ENCODE measurements around the gene GPR162.
"Not testable (repeated sequence)": the region's sequence is repeated elsewhere in the genome, so short reads cannot be mapped to it uniquely, and the experiment has no call there.

GPR162 gene

GRCh38 chr12:6854036-6854435, 32.4 kb downstream of the GPR162 start:
- FAIRE-seq, result no peak

GRCh38 chr12:6855322-6855721, 33.7 kb downstream of the GPR162 start:
- no peak for FAIRE-seq
- DNase-seq (ENCODE audit: low spot score), result no peak

More at GRCh38 chr12:6854036-6854435, 32.4 kb downstream of the GPR162 start:
- no peak for DNase-seq (ENCODE audit: low spot score)

GRCh38 chr12:6858799-6859198, 37.2 kb downstream of the GPR162 start:
- FAIRE-seq (no peak), DNase-seq (ENCODE audit: low spot score) (no peak)

- DNase-seq (ENCODE audit: low spot score) (no peak), FAIRE-seq (no peak)
Measured at GRCh38 chr12:6860116-6860515, 38.5 kb downstream of the GPR162 start.

GRCh38 chr12:6860942-6861341, 39.3 kb downstream of the GPR162 start:
- no peak for DNase-seq (ENCODE audit: low spot score)

GRCh38 chr12:6861391-6861790, 39.8 kb downstream of the GPR162 start:
- FAIRE-seq (no peak), DNase-seq (ENCODE audit: low spot score) (no peak)

More at GRCh38 chr12:6860942-6861341, 39.3 kb downstream of the GPR162 start:
- FAIRE-seq, result no peak

GRCh38 chr12:6863033-6863432, 41.4 kb downstream of the GPR162 start:
- no peak for FAIRE-seq
- DNase-seq (ENCODE audit: low spot score), result no peak

GRCh38 chr12:6863586-6864321, 42.1 kb downstream of the GPR162 start:
- DNase-seq (ENCODE audit: low spot score) (no peak), FAIRE-seq (no peak)

- not testable (repeated sequence) for FAIRE-seq
Measured at GRCh38 chr12:6865307-6865706, 43.7 kb downstream of the GPR162 start.

GRCh38 chr12:6866163-6866919, 44.7 kb downstream of the GPR162 start:
- DNase-seq (ENCODE audit: low spot score), result no peak
- no peak for FAIRE-seq

More at GRCh38 chr12:6865307-6865706, 43.7 kb downstream of the GPR162 start:
- DNase-seq (ENCODE audit: low spot score), result not testable (repeated sequence)

- FAIRE-seq, result no peak
Measured at GRCh38 chr12:6866920-6867412, 45.3 kb downstream of the GPR162 start.

GRCh38 chr12:6867413-6868210, 46.0 kb downstream of the GPR162 start, which contains the start of gene TPI1:
TSS of gene TPI1 (plus strand) at chr12:6867531. CDS start at chr12:6867567, 36 bp downstream.
- peak; percentile 73 for DNase-seq (ENCODE audit: low spot score)
- no peak for FAIRE-seq

More at GRCh38 chr12:6866920-6867412, 45.3 kb downstream of the GPR162 start:
- DNase-seq (ENCODE audit: low spot score), result no peak

GRCh38 chr12:6868211-6869048, 46.8 kb downstream of the GPR162 start:
- no peak for FAIRE-seq

GRCh38 chr12:6869049-6870021, 47.7 kb downstream of the GPR162 start:
- FAIRE-seq (no peak), DNase-seq (ENCODE audit: low spot score) (peak; percentile 67)

More at GRCh38 chr12:6868211-6869048, 46.8 kb downstream of the GPR162 start:
- no peak for DNase-seq (ENCODE audit: low spot score)

- not testable (repeated sequence) for DNase-seq (ENCODE audit: low spot score)
Measured at GRCh38 chr12:6870304-6870703, 48.7 kb downstream of the GPR162 start.

GRCh38 chr12:6871052-6871957, 49.7 kb downstream of the GPR162 start:
- DNase-seq (ENCODE audit: low spot score), result peak; percentile 55
- FAIRE-seq, result no peak

More at GRCh38 chr12:6870304-6870703, 48.7 kb downstream of the GPR162 start:
- not testable (repeated sequence) for FAIRE-seq

GRCh38 chr12:6872073-6873048, 50.7 kb downstream of the GPR162 start:
- DNase-seq (ENCODE audit: low spot score), result peak; percentile 59
- no peak for FAIRE-seq
